Sigmoid colon (tissue), 7 donors: Measurements from ENCODE around the gene DIP2C. TPM values are rescaled to one million over a fixed set of nuclear protein-coding genes. Genes with fewer than 3 reads are reported as not detected.

Experiments
- DNase-seq: peaks from one replicate; pipeline ENCODE4 v3.0.0-alpha.2; 2019
- H3K27ac ChIP-seq, 4 donors: fragments of 200-600 bp; sonication (generic); one replicate each; pipeline ENCODE4 v1.5.1; 2016 to 2019; ENCODE audit warnings: mild to moderate bottlenecking in 1 of 4
- H3K27me3 ChIP-seq, 3 donors: fragments of 200-600 bp; sonication (generic); one replicate each; pipeline ENCODE4 v1.5.1; 2019; ENCODE audit warnings: mild to moderate bottlenecking in 1 of 3
- H3K36me3 ChIP-seq, 4 donors: fragments of 200-600 bp; sonication (generic); one replicate each; pipeline ENCODE4 v1.5.1; 2016 to 2019
- H3K4me1 ChIP-seq, 4 donors: fragments of 200-600 bp; sonication (generic); one replicate each; pipeline ENCODE4 v1.5.1; 2017 to 2019
- H3K4me3 ChIP-seq, 4 donors: fragments of 200-600 bp; sonication (generic); one replicate each; pipeline ENCODE4 v1.5.1; 2017 to 2019; ENCODE audit warnings: mild to moderate bottlenecking in 2 of 4, moderate library complexity in 1 of 4
- H3K9me3 ChIP-seq, 4 donors: fragments of 200-600 bp in 3 of 4; sonication (generic) in 3 of 4; one replicate each; pipeline versions ENCODE4 v1.5.1 to v1.6.1; 2013 to 2019
- EP300 ChIP-seq, 4 donors: sonication (generic); formaldehyde crosslinking; IDR thresholded peaks; one replicate each; pipeline ENCODE4 v1.6.1; 2017; ENCODE audit warnings: antibody characterized with exemption in 4 of 4
- POLR2A ChIP-seq, 2 donors: fragments of 450-650 bp; IDR thresholded peaks; one replicate each; pipeline ENCODE4 v1.6.1; 2016; ENCODE audit warnings: antibody characterized with exemption in 2 of 2, mild to moderate bottlenecking in 2 of 2, moderate library complexity in 2 of 2
- POLR2AphosphoS5 ChIP-seq, 4 donors: sonication (generic); formaldehyde crosslinking; IDR thresholded peaks; one replicate each; pipeline ENCODE4 v1.6.1; 2017; ENCODE audit warnings: antibody characterized with exemption in 4 of 4
- WGBS, 2 donors: extraction: QIAGEN DNeasy Blood & Tissue Kit; methylation state at CpG; one replicate each; pipeline ENCODE4 v1.1.7; 2013; 5-methylcytosine and 5-hydroxymethylcytosine counted together
- intact Hi-C: fragments of 100-400 bp; cut with DNase I; formaldehyde crosslinking; loops from one replicate; pipeline ENCODE4 v1.15.1; 2023
- polyA plus RNA-seq, 3 donors: library from polyadenylated mRNA; stranded (reverse); fragments of 200-250 nt; gene quantifications; one replicate each; pipeline ENCODE4 v1.2.3, GENCODE V29; 2013
- total RNA-seq, 4 donors: library from RNA; depleted of rRNA; stranded (reverse); fragments of >200 nt; gene quantifications; one replicate each; pipeline ENCODE4 v1.1.0, GENCODE V29; 2016
- TF ChIP-seq, protein P1 (sequence below), 4 experiments: fragments of 450-650 bp in 3 of 4; fragments of 200-600 bp in 1 of 4; IDR thresholded peaks; one replicate each; pipeline ENCODE4 v1.5.1; 2016 to 2019; ENCODE audit warnings: antibody characterized with exemption in 4 of 4, mild to moderate bottlenecking in 3 of 4, moderate library complexity in 2 of 4
- donor health status: healthy with polysubstance abuse.
- donor health status: Bipolar disorder and iron deficiency.
- donor health status: healthy.

Gene DIP2C
- total and polyA plus RNA-seq, 7 donors: 1.8 to 67.9 (median 42.1) TPM

DNA sequence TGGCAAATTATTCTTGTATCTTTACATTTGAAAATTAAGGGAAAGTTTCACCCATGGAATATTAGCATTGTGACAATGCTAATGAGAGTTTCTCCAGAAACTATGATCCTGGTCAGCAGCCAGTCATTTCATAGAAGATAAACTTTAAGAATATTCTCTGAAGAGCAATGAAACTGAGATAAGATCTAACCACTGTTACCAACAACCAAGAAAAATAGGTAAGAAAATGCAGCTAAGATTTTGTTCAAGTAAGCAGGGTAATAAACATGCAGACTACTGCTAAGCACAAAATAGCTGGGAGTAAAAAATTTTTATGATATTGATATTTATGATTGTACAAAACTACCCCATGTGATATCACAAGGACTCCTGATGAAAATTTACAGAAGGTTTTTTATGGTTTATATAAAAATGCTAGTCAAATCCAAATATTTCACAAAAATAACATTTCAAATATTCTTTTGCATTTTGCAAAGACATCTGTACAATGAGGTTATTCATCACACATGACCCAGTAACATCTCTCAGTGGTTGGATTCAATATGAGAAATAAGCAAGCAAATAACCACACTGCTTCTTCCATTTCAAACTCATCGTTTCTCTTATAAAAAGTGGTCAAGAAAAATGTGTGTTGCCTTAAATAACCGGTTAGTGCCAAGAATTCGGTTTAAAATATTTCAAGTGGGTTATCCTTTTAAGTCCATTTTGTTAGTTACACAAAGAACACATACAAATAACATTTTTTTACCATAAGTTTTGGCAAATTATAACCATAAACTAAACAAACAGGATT is 251.6 kb downstream of the DIP2C start:
- Histone ChIP-seq H3K4me1 (no peaks in the 10 kb centered on the region), H3K27ac (no peak overlapping the region), H3K9me3 (no peaks in the 10 kb centered on the region), H3K36me3 (peaks cover 0 to 33% (median 5%) of the 10 kb centered on the region in 4 donors), H3K27me3 (no peaks in the 10 kb centered on the region), H3K4me3 (no peak overlapping the region)
- 75 to 85% methylated on average over 3 of the region's 3 CpGs for WGBS, 2 donors
- no peak for DNase-seq
- intact Hi-C loops: no loop called here
- TF ChIP-seq POLR2AphosphoS5 (IDR thresholded peaks at IDR 0.05): no peak
- no peak for TF ChIP-seq POLR2A (IDR thresholded peaks at IDR 0.05)
- TF ChIP-seq EP300 (IDR thresholded peaks at IDR 0.05): no peak
- TF ChIP-seq, protein P1, sequence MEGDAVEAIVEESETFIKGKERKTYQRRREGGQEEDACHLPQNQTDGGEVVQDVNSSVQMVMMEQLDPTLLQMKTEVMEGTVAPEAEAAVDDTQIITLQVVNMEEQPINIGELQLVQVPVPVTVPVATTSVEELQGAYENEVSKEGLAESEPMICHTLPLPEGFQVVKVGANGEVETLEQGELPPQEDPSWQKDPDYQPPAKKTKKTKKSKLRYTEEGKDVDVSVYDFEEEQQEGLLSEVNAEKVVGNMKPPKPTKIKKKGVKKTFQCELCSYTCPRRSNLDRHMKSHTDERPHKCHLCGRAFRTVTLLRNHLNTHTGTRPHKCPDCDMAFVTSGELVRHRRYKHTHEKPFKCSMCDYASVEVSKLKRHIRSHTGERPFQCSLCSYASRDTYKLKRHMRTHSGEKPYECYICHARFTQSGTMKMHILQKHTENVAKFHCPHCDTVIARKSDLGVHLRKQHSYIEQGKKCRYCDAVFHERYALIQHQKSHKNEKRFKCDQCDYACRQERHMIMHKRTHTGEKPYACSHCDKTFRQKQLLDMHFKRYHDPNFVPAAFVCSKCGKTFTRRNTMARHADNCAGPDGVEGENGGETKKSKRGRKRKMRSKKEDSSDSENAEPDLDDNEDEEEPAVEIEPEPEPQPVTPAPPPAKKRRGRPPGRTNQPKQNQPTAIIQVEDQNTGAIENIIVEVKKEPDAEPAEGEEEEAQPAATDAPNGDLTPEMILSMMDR (IDR thresholded peaks at IDR 0.05): no peak

DNA sequence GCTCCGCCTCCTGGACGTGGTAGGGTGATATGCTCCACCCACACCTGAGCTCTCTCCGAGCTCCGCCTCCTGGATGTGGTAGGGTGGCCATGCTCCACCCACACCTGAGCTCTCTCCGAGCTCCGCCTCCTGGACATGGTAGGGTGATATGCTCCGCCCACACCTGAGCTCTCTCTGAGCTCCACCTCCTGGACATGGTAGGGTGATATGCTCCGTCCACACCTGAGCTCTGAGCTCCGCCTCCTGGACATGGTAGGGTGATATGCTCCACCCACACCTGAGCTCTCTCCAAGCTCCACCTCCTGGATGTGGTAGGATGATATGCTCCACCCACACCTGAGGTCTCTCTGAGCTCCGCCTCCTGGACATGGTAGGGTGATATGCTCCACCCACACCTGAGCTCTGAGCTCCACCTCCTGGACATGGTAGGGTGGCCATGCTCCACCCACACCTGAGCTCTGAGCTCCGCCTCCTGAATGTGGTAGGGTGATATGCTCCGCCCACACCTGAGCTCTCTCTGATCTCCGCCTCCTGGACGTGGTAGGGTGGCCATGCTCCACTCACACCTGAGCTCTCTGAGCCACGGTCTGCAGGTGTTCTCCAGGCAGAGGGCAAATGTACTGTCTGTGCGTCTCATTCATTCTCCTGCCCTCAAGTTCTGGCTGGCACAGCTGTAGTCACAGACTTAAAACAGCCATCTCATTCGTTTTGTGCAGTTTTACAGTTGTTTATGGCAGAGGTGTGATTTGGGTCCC is 252.4 kb downstream of the DIP2C start:
- intact Hi-C loops: no loop called here
- no peak for DNase-seq

DNA sequence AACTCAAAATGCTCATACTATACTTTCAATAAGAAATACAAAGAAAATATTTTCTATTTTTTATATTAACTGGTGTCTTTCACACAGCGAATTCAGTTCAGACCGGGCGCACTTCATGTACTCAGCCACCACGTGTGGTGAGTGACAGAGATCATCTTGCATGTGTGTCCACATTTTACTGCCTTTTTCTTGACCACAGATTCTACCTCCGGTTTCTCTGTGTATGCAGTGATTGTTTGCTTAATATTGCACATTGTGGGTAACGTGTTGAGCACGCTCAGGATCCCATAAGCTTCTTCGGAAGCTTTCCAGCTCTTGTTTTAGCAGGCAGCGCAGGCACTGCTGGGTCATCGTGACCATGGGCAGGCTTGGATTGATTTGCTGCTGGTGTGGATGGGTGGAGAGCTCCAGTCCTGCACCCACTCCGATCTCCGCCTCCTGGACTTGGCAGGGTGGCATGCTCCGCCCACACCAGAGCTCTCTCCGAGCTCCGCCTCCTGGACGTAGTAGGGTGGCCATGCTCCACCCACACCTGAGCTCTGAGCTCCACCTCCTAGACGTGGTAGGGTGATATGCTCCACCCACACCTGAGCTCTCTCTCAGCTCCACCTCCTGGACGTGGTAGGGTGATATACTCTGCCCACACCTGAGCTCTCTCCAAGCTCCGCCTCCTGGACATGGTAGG is 253.3 kb downstream of the DIP2C start:
- no peak for TF ChIP-seq EP300 (IDR thresholded peaks at IDR 0.05)
- no peak for TF ChIP-seq POLR2A (IDR thresholded peaks at IDR 0.05)
- TF ChIP-seq, protein P1 (IDR thresholded peaks at IDR 0.05): no peak
- no peak for TF ChIP-seq POLR2AphosphoS5 (IDR thresholded peaks at IDR 0.05)
- 94 to 95% methylated on average over 19 of the region's 19 CpGs for WGBS, 2 donors
- no peak overlapping the region for H3K4me3 ChIP-seq
- intact Hi-C loops: no loop called here
- H3K36me3 ChIP-seq: peaks cover 0 to 33% (median 5%) of the 10 kb centered on the region in 4 donors
- H3K27me3 ChIP-seq: no peaks in the 10 kb centered on the region
- H3K27ac ChIP-seq: no peak overlapping the region
- no peaks in the 10 kb centered on the region for H3K9me3 ChIP-seq
- H3K4me1 ChIP-seq: no peaks in the 10 kb centered on the region
- no peak for DNase-seq

More for the DNA sequence above, 252.4 kb downstream of the DIP2C start:
- no peaks in the 10 kb centered on the region for H3K9me3 ChIP-seq
- no peak overlapping the region for H3K4me3 ChIP-seq
- no peak overlapping the region for H3K27ac ChIP-seq
- H3K36me3 ChIP-seq: peaks cover 0 to 33% (median 5%) of the 10 kb centered on the region in 4 donors
- no peak for TF ChIP-seq POLR2AphosphoS5 (IDR thresholded peaks at IDR 0.05)
- TF ChIP-seq, protein P1 (IDR thresholded peaks at IDR 0.05): no peak
- no peak for TF ChIP-seq EP300 (IDR thresholded peaks at IDR 0.05)
- TF ChIP-seq POLR2A (IDR thresholded peaks at IDR 0.05): no peak
- 92% methylated on average over 17 of the region's 17 CpGs for WGBS, 2 donors
- no peaks in the 10 kb centered on the region for H3K4me1 ChIP-seq
- no peaks in the 10 kb centered on the region for H3K27me3 ChIP-seq

DNA sequence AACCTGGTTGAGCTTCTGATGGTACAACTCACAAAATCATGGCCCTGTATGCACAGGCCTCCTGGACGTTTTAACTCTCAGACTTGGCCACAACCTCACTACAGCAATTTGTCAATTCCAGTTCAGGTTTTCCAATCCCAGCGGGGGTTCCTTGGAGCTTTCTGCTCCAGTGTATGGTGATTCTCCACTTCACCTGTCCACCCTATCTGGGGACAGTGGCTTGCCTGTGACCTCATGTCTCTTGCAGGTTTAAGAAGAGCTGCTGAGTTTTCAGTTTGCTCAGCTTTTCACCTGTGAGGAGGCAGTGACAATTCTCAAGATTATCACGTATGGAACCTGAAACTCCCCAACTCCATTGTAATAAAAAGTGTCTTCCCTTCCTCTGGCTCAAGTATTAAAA is 254.1 kb downstream of the DIP2C start:
- Histone ChIP-seq H3K27me3 (no peaks in the 10 kb centered on the region), H3K4me3 (no peak overlapping the region), H3K27ac (no peak overlapping the region), H3K9me3 (no peaks in the 10 kb centered on the region), H3K36me3 (peaks cover 0 to 28% (median 1%) of the 10 kb centered on the region in 4 donors), H3K4me1 (no peaks in the 10 kb centered on the region)
- WGBS, 2 donors: 77 to 91% methylated on average over 3 of the region's 3 CpGs
- intact Hi-C loops: no loop called here
- DNase-seq: no peak
- no peak for TF ChIP-seq POLR2A (IDR thresholded peaks at IDR 0.05)
- TF ChIP-seq, protein P1 (IDR thresholded peaks at IDR 0.05): no peak
- no peak for TF ChIP-seq POLR2AphosphoS5 (IDR thresholded peaks at IDR 0.05)
- no peak for TF ChIP-seq EP300 (IDR thresholded peaks at IDR 0.05)
